HFFc6 (cell line): ENCODE data around the gene TBX21. TPM values are rescaled to one million over a fixed set of nuclear protein-coding genes. Genes with fewer than 3 reads are reported as not detected.

ENCODE experiments used
- DNase-seq: peaks from one replicate; pipeline ENCODE4 v3.0.0-alpha.2; 2018
- H3K27ac Mint-ChIP-seq: 2 replicates; pipeline ENCODE4 v1.8.0; 2020; ENCODE audit warnings: mild to moderate bottlenecking, mixed read lengths
- H3K27me3 Mint-ChIP-seq: 2 replicates; pipeline ENCODE4 v1.8.0; 2021; ENCODE audit warnings: mild to moderate bottlenecking, moderate library complexity, mixed read lengths; ENCODE audit not compliant: insufficient read depth
- H3K36me3 Mint-ChIP-seq: 2 replicates; pipeline ENCODE4 v1.8.0; 2021; ENCODE audit warnings: low read depth, mixed read lengths
- H3K4me1 Mint-ChIP-seq: 2 replicates; pipeline ENCODE4 v1.8.0; 2020; ENCODE audit warnings: low read depth, mixed read lengths
- H3K4me3 Mint-ChIP-seq: 2 replicates; pipeline ENCODE4 v1.8.0; 2020; ENCODE audit warnings: mild to moderate bottlenecking, moderate library complexity, mixed read lengths
- H3K9me3 Mint-ChIP-seq: 2 replicates; pipeline ENCODE4 v1.8.0; 2020; ENCODE audit warnings: mild to moderate bottlenecking, mixed read lengths
- total RNA-seq, 6 experiments: library from RNA; stranded (reverse); fragmentation: NEBNext Ultra II Directional; extraction: Animal tissue kit (Norgen Biotek cat#: 25700); gene quantifications; 2 replicates in 1 of 6; 3 replicates in 5 of 6; pipeline ENCODE4 v1.2.3, GENCODE V29; 2021
- TF ChIP-seq, protein P1 (sequence below): fragments of 200-600 bp; sonication (generic); IDR thresholded peaks from 2 replicates; pipeline ENCODE4 v1.5.0; 2021; ENCODE audit warnings: antibody characterized with exemption, mild to moderate bottlenecking

The TBX21 gene
- total RNA-seq, 6 experiments from 2014 or later: not detected

DNA sequence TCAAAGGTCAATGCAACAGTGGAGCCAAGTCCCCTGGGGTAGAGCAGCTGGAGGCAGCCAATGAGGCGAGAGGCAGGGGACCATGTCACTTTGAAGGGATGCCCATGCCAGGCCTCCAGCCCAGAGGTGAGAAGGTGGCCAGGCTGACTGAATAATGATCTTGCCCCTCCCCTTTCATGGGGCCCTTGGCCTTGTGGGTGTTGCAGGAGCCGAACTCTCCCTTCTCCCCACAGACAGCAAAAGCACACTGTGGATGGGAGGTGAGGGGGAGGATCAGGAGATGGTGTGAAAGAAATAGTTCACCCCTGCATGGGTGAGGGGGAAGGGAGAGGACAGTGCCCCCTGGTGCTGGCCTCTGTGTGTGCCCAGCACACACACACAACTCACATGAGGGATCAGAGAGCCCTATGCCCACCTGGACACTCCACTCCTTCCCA is 15.8 kb upstream of the TBX21 start:
- peaks cover 67% of the 10 kb centered on the region for H3K27me3 Mint-ChIP-seq
- H3K27ac Mint-ChIP-seq: no peak overlapping the region
- H3K36me3 Mint-ChIP-seq: no peaks in the 10 kb centered on the region
- TF ChIP-seq, protein P1, sequence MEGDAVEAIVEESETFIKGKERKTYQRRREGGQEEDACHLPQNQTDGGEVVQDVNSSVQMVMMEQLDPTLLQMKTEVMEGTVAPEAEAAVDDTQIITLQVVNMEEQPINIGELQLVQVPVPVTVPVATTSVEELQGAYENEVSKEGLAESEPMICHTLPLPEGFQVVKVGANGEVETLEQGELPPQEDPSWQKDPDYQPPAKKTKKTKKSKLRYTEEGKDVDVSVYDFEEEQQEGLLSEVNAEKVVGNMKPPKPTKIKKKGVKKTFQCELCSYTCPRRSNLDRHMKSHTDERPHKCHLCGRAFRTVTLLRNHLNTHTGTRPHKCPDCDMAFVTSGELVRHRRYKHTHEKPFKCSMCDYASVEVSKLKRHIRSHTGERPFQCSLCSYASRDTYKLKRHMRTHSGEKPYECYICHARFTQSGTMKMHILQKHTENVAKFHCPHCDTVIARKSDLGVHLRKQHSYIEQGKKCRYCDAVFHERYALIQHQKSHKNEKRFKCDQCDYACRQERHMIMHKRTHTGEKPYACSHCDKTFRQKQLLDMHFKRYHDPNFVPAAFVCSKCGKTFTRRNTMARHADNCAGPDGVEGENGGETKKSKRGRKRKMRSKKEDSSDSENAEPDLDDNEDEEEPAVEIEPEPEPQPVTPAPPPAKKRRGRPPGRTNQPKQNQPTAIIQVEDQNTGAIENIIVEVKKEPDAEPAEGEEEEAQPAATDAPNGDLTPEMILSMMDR: peak; percentile 69
- H3K4me3 Mint-ChIP-seq: no peak overlapping the region
- DNase-seq: no peak
- H3K4me1 Mint-ChIP-seq: peaks cover 52% of the 10 kb centered on the region
- H3K9me3 Mint-ChIP-seq: no peaks in the 10 kb centered on the region

DNA sequence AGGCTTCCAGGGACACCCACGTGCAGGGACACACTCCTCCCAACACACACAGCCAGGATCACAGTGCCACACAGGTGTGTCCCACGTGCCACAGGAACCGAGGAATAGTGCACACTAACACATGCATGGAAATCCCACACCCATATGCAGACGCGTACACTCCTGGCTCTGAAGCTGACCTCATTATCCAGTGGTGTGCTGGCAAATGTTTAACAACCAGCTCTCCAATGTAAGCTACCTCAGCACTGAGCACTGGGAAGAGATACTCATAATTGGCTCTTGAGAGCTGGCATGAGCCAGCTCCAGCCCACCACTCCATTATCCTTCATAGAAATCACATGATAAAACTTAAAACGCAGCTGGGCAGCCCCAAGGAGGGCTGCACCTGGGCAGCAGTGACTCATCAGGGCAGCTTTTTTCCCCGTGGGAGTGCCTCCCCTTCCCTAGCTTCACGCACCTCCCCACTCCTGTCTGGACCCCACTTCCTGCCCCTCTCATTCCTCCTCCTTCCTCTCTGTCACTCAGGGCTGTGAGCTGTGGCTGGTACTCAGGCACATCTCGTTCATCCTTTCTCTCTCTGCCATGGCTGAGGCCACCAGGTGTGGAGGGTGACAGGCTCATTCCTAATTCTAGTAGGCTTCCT is 14.9 kb upstream of the TBX21 start:
- no peak overlapping the region for H3K27ac Mint-ChIP-seq
- H3K4me1 Mint-ChIP-seq: peaks cover 52% of the 10 kb centered on the region
- peaks cover 70% of the 10 kb centered on the region for H3K27me3 Mint-ChIP-seq
- H3K36me3 Mint-ChIP-seq: no peaks in the 10 kb centered on the region
- DNase-seq: no peak
- no peak overlapping the region for H3K4me3 Mint-ChIP-seq
- no peaks in the 10 kb centered on the region for H3K9me3 Mint-ChIP-seq
- TF ChIP-seq, protein P1: no peak

DNA sequence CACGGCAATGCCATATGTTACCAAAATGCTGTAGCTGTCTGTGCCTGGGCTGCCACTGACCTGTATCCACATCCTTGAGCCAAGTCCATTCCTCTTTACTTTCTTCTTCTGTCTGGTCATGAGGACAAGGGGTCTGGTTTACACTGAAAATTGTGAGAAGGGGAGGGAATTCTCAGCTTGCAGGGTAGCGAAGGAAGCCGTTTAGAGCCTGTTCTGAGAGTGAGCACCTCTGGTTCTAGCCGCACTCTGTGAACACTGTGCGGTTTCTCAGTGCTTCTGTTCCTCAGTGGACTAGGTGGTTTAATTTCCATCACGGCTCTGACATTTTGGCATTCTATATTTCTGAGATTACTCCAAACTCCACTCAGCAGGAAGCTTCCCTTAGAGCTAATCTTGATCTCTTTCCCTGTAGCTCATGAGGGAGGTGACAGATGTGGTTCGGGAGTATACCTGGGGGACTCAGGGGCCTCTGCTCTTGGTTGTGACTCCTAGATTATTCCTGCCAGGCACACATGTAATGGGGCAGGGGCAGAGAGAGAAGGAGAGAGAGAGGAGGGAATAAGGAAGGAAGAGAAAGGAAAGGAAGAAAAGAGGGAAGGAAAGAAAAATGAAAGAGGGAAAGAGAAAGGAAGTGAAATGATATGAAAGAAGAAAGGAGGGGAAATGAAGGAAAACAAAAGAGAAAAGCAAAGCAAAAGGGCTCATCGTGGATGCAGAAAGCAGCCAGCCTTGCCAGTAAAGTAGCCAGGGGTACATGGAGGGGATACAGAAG is 14.2 kb upstream of the TBX21 start:
- Mint-ChIP-seq H3K27ac (peak overlapping the region; percentile 14), H3K27me3 (peaks cover 70% of the 10 kb centered on the region), H3K4me3 (peak overlapping the region; percentile 43; the same call in 1 of the 2 replicates), H3K9me3 (no peaks in the 10 kb centered on the region), H3K4me1 (peaks cover 52% of the 10 kb centered on the region), H3K36me3 (no peaks in the 10 kb centered on the region)
- no peak for DNase-seq
- TF ChIP-seq, protein P1: no peak

DNA sequence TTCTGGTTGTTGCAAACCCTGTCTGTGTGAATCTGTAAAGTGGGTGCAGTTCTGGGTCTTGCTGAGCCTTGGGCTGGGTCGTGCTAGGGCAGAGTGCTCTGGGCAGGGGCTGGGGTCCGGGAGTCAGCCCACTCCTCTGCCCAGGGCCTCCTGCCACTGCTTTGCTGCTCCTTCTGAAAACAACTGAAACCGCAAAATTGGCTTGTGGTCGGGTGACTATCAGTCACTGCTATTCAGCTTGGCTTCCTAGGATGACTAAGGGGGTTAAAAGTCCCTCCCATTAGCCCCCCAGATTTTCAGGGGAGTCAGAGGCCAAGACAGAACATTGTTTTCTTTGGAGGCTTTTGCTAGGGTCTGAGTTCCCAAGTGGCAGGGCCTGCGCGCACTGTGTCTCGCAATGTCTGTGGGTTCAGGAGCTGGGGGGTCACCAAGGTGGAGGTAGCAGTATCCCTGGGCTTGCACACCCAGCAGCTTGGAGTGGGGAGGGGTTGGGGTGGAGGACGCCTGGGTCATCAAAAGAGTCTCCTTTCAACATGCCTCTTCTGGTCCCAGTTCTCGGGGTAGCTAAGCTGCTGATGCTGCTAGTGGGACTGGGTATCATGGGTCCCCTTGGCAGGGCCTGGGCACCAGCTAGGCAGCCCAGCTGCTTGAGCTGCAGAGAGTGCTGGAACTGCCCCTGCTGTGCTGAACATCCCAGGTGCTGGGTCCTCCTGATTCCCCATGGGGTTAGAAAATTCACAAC is 13.5 kb upstream of the TBX21 start:
- H3K4me3 Mint-ChIP-seq: peak overlapping the region; percentile 43
- TF ChIP-seq, protein P1: no peak
- H3K4me1 Mint-ChIP-seq: peaks cover 52% of the 10 kb centered on the region
- peak; percentile 81 for DNase-seq
- H3K27ac Mint-ChIP-seq: peak overlapping the region; percentile 54
- no peaks in the 10 kb centered on the region for H3K36me3 Mint-ChIP-seq
- H3K27me3 Mint-ChIP-seq: peaks cover 70% of the 10 kb centered on the region
- no peaks in the 10 kb centered on the region for H3K9me3 Mint-ChIP-seq

DNA sequence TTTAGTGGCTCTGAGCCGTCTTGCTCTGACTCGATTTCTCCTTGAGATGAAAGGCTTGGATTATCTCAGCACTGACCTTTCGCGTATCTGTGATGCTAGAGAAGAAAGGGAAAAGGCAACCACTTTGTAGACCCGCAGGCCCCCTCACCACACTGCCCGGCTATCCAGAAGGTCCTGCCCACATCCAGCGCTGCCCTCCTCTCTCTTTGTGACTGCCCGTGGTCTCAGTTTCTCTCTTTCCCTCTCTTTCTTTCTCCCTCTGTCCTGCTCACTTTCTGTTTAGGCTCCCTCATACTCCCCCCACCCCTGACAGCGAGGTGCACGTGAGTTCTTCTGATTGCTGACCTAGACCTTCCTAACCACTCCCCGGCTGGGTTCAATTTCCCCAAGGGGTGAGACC is 12.8 kb upstream of the TBX21 start:
- DNase-seq: no peak
- Mint-ChIP-seq H3K4me1 (peaks cover 52% of the 10 kb centered on the region), H3K27ac (no peak overlapping the region), H3K27me3 (peaks cover 71% of the 10 kb centered on the region), H3K9me3 (no peaks in the 10 kb centered on the region), H3K4me3 (peak overlapping the region; percentile 43), H3K36me3 (no peaks in the 10 kb centered on the region)
- TF ChIP-seq, protein P1: no peak
